Activated T-cell treated with anti-CD3 and anti-CD28 coated beads, Interleukin-2, amount 50 U/mL, for 72 hours (primary cell): ENCODE data around the gene ZNF267. TPM values are rescaled to one million over a fixed set of nuclear protein-coding genes. Genes with fewer than 3 reads are reported as not detected.
"Not testable (repeated sequence)": the region's sequence is repeated elsewhere in the genome, so short reads cannot be mapped to it uniquely, and the experiment has no call there.

Experiments
- ATAC-seq, 2 donors: fragments of 150-1000 bp; cut with Tn5 transposase; replicated peaks in 1 of 2; 2 replicates each; pipeline ENCODE4 v1.10.0; 2021; ENCODE audit warnings: moderate library complexity in 2 of 2, mild to moderate bottlenecking in 1 of 2
- DNase-seq, 2 donors: peaks; one replicate each; pipeline ENCODE4 v3.0.0; 2021 to 2022; ENCODE audit warnings: mixed read lengths in 1 of 2
- H3K27ac Mint-ChIP-seq: one replicate; pipeline ENCODE4 v1.8.0; 2022; ENCODE audit warnings: mild to moderate bottlenecking, moderate library complexity, mixed read lengths
- H3K27me3 Mint-ChIP-seq: one replicate; pipeline ENCODE4 v1.8.0; 2022; ENCODE audit warnings: low read depth, mixed read lengths
- H3K36me3 Mint-ChIP-seq, 2 donors: one replicate each; pipeline ENCODE4 v1.8.0; 2022; ENCODE audit warnings: mixed read lengths in 2 of 2, mild to moderate bottlenecking in 1 of 2; ENCODE audit not compliant: insufficient read depth in 2 of 2
- H3K4me1 Mint-ChIP-seq: one replicate; pipeline ENCODE4 v1.8.0; 2022; ENCODE audit warnings: low read depth, mixed read lengths
- H3K4me3 Mint-ChIP-seq, 2 donors: one replicate each; pipeline ENCODE4 v1.8.0; 2022; ENCODE audit warnings: mild to moderate bottlenecking in 2 of 2, mixed read lengths in 2 of 2, moderate library complexity in 2 of 2
- H3K9me3 Mint-ChIP-seq, 2 donors: one replicate each; pipeline ENCODE4 v1.8.0; 2022; ENCODE audit warnings: mixed read lengths in 2 of 2
- total RNA-seq, 2 donors: library from RNA; stranded (reverse); gene quantifications; one replicate each; pipeline ENCODE4 v1.2.3, GENCODE V29; 2022

Gene ZNF267
- total RNA-seq = 100 to 1,000 TPM; 151 to 156 TPM

GRCh38 chr16:31873556-31874365 is at the start of gene ZNF267:
ZNF267 (plus strand) TSS chr16:31873807; CDS start chr16:31873967, 160 bp downstream.
- DNase-seq (peak; percentile 93 to 96), ATAC-seq (peak; percentile 37 to 42)
- peaks cover 80% of the 10 kb centered on the region for H3K4me1 Mint-ChIP-seq
- no peaks in the 10 kb centered on the region for H3K27me3 Mint-ChIP-seq
- H3K4me3 Mint-ChIP-seq = peak within 1 kb of the TSS; percentile 98 to 99
- H3K9me3 Mint-ChIP-seq = peaks cover 2% of the 10 kb centered on the region in 2 donors
- H3K36me3 Mint-ChIP-seq = peaks cover 35 to 40% of the 10 kb centered on the region in 2 donors
- H3K27ac Mint-ChIP-seq = peak within 1 kb of the TSS; percentile 100

GRCh38 chr16:31833047-31833446 is 40.6 kb upstream of the ZNF267 start:
- Mint-ChIP-seq H3K36me3 (peaks cover 9 to 11% of the 10 kb centered on the region in 2 donors), H3K27me3 (no peaks in the 10 kb centered on the region), H3K4me1 (no peaks in the 10 kb centered on the region), H3K9me3 (peaks cover 7 to 10% of the 10 kb centered on the region in 2 donors), H3K4me3 (no peak overlapping the region), H3K27ac (no peak overlapping the region)
- no peak for DNase-seq
- no peak for ATAC-seq

- not testable (repeated sequence) for H3K27ac Mint-ChIP-seq, H3K4me1 Mint-ChIP-seq, H3K4me3 Mint-ChIP-seq, DNase-seq, H3K27me3 Mint-ChIP-seq, ATAC-seq
- Mint-ChIP-seq H3K36me3 (peaks cover 9 to 11% of the 10 kb centered on the region in 2 donors), H3K9me3 (peaks cover 8 to 12% of the 10 kb centered on the region in 2 donors)
Measured at GRCh38 chr16:31836396-31836795, 37.2 kb upstream of the ZNF267 start.

- no peak for DNase-seq
- no peak overlapping the region for H3K27ac Mint-ChIP-seq
- no peaks in the 10 kb centered on the region for H3K4me1 Mint-ChIP-seq
- H3K36me3 Mint-ChIP-seq = peaks cover 12 to 15% of the 10 kb centered on the region in 2 donors
- ATAC-seq = no peak
- peaks cover 14 to 20% of the 10 kb centered on the region in 2 donors for H3K9me3 Mint-ChIP-seq
- no peak overlapping the region for H3K4me3 Mint-ChIP-seq
- no peaks in the 10 kb centered on the region for H3K27me3 Mint-ChIP-seq
Measured at GRCh38 chr16:31842864-31843263, 30.7 kb upstream of the ZNF267 start.

- not testable (repeated sequence) for H3K27me3 Mint-ChIP-seq, H3K27ac Mint-ChIP-seq, H3K4me1 Mint-ChIP-seq, ATAC-seq, DNase-seq, H3K4me3 Mint-ChIP-seq
- Mint-ChIP-seq H3K9me3 (peaks cover 14 to 18% of the 10 kb centered on the region in 2 donors), H3K36me3 (peaks cover 12 to 25% of the 10 kb centered on the region in 2 donors)
Measured at GRCh38 chr16:31848572-31848971, 25.0 kb upstream of the ZNF267 start.

- Mint-ChIP-seq H3K4me1 (no peaks in the 10 kb centered on the region), H3K9me3 (peaks cover 5 to 6% of the 10 kb centered on the region in 2 donors), H3K36me3 (peaks cover 4 to 14% of the 10 kb centered on the region in 2 donors), H3K4me3 (no peak overlapping the region), H3K27ac (no peak overlapping the region), H3K27me3 (no peaks in the 10 kb centered on the region)
- DNase-seq (no peak), ATAC-seq (no peak)
Measured at GRCh38 chr16:31853291-31853690, 20.3 kb upstream of the ZNF267 start.

GRCh38 chr16:31860508-31860907 is 13.1 kb upstream of the ZNF267 start:
- no peak for ATAC-seq
- DNase-seq = no peak
- Mint-ChIP-seq H3K9me3 (no peaks in the 10 kb centered on the region), H3K27ac (no peak overlapping the region), H3K36me3 (no peaks in the 10 kb centered on the region), H3K4me3 (no peak overlapping the region), H3K27me3 (no peaks in the 10 kb centered on the region), H3K4me1 (peaks cover 37% of the 10 kb centered on the region)

- H3K4me1 Mint-ChIP-seq = peaks cover 37% of the 10 kb centered on the region
- peak overlapping the region; percentile 17 to 36 for H3K4me3 Mint-ChIP-seq
- H3K27ac Mint-ChIP-seq = peak overlapping the region; percentile 1
- H3K9me3 Mint-ChIP-seq = no peaks in the 10 kb centered on the region
- H3K27me3 Mint-ChIP-seq = no peaks in the 10 kb centered on the region
- peak; percentile 34 to 65 for ATAC-seq
- DNase-seq = no peak
- no peaks in the 10 kb centered on the region for H3K36me3 Mint-ChIP-seq
Measured at GRCh38 chr16:31861455-31861854, 12.2 kb upstream of the ZNF267 start.

- Mint-ChIP-seq H3K27ac (no peak overlapping the region), H3K4me3 (no peak overlapping the region), H3K36me3 (no peaks in the 10 kb centered on the region), H3K4me1 (peaks cover 37% of the 10 kb centered on the region), H3K9me3 (no peaks in the 10 kb centered on the region), H3K27me3 (no peaks in the 10 kb centered on the region)
- no peak for ATAC-seq
- DNase-seq = no peak
Measured at GRCh38 chr16:31862761-31863160, 10.8 kb upstream of the ZNF267 start.

GRCh38 chr16:31868164-31868563 is 5.4 kb upstream of the ZNF267 start:
- Mint-ChIP-seq H3K4me1 (peaks cover 63% of the 10 kb centered on the region), H3K4me3 (peak overlapping the region in 1 of 2 donors; percentile 52), H3K36me3 (peaks cover 0 to 4% of the 10 kb centered on the region in 2 donors), H3K27ac (peak overlapping the region; percentile 79), H3K9me3 (peaks cover 0 to 2% of the 10 kb centered on the region in 2 donors), H3K27me3 (no peaks in the 10 kb centered on the region)
- ATAC-seq = no peak
- DNase-seq = no peak

- DNase-seq = peak; percentile 82 to 84
- Mint-ChIP-seq H3K4me3 (peak overlapping the region; percentile 75 to 81), H3K9me3 (peaks cover 0 to 2% of the 10 kb centered on the region in 2 donors), H3K27ac (peak overlapping the region; percentile 79), H3K36me3 (peaks cover 0 to 4% of the 10 kb centered on the region in 2 donors), H3K27me3 (no peaks in the 10 kb centered on the region), H3K4me1 (peaks cover 65% of the 10 kb centered on the region)
- ATAC-seq = peak; percentile 66 to 73
Measured at GRCh38 chr16:31868691-31869167, 4.9 kb upstream of the ZNF267 start.

- H3K9me3 Mint-ChIP-seq = peaks cover 0 to 2% of the 10 kb centered on the region in 2 donors
- peak overlapping the region; percentile 79 for H3K27ac Mint-ChIP-seq
- H3K27me3 Mint-ChIP-seq = no peaks in the 10 kb centered on the region
- H3K4me1 Mint-ChIP-seq = peaks cover 66% of the 10 kb centered on the region
- ATAC-seq = peak; percentile 76
- peak; percentile 78 to 87 for DNase-seq
- H3K36me3 Mint-ChIP-seq = peaks cover 6 to 9% of the 10 kb centered on the region in 2 donors
- peak overlapping the region; percentile 75 to 81 for H3K4me3 Mint-ChIP-seq
Measured at GRCh38 chr16:31869511-31870201, 4.0 kb upstream of the ZNF267 start.

GRCh38 chr16:31870809-31871208 is 2.8 kb upstream of the ZNF267 start:
- DNase-seq = peak; percentile 31 to 46
- Mint-ChIP-seq H3K9me3 (peaks cover 0 to 2% of the 10 kb centered on the region in 2 donors), H3K4me1 (peaks cover 62% of the 10 kb centered on the region), H3K36me3 (peaks cover 17 to 20% of the 10 kb centered on the region in 2 donors), H3K27me3 (no peaks in the 10 kb centered on the region), H3K4me3 (peak overlapping the region; percentile 51 to 81), H3K27ac (peak overlapping the region; percentile 93)
- ATAC-seq = peak; percentile 0 to 14
